ENCODE results near the gene ZSCAN16. TPM values are rescaled to one million over a fixed set of nuclear protein-coding genes. Genes with fewer than 3 reads are reported as not detected.

Gene ZSCAN16
- polyA plus RNA-seq, 1 experiment = 3.2 TPM

DNA sequence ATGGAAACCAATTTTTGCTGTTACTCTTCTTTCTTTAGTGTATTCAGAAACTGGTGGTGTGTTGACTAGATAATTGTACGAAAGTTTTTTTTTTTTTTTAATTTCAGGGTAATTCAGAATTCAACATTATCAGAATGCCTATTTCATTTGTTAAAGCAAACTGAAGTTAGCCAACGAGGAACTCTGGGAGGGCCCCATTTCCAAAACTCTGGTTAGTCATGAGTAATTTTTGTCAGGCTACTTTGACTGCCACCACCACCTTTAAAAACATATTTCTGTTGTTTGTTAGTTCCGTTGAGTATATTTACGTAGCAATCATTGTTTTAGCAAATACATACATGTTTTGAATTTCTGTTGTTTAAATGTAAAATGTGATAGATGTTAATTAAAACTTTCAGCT is 18.0 kb downstream of the ZSCAN16 start:
- Histone ChIP-seq H3K27ac (ENCODE audit: low read depth, low read length) (no peak overlapping the region), H3K4me3 (ENCODE audit: low read depth, low read length) (peak overlapping the region; percentile 95), H3K9me3 (ENCODE audit: control insufficient read depth, insufficient read depth, low read length) (no peaks in the 10 kb centered on the region; the same call in 1 of the 2 replicates), H3K27me3 (ENCODE audit: control insufficient read depth, insufficient read depth, low read length) (no peaks in the 10 kb centered on the region)
- CTCF ChIA-PET = interaction anchor here (1.1 to 3.6 kb wide), 4 partner anchors 38 to 242 kb away, joined by 4 to 34 read pairs (median 4); no protein-coding TSS in a partner anchor
- TF ChIP-seq, protein P1, sequence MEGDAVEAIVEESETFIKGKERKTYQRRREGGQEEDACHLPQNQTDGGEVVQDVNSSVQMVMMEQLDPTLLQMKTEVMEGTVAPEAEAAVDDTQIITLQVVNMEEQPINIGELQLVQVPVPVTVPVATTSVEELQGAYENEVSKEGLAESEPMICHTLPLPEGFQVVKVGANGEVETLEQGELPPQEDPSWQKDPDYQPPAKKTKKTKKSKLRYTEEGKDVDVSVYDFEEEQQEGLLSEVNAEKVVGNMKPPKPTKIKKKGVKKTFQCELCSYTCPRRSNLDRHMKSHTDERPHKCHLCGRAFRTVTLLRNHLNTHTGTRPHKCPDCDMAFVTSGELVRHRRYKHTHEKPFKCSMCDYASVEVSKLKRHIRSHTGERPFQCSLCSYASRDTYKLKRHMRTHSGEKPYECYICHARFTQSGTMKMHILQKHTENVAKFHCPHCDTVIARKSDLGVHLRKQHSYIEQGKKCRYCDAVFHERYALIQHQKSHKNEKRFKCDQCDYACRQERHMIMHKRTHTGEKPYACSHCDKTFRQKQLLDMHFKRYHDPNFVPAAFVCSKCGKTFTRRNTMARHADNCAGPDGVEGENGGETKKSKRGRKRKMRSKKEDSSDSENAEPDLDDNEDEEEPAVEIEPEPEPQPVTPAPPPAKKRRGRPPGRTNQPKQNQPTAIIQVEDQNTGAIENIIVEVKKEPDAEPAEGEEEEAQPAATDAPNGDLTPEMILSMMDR (IDR thresholded peaks at IDR 0.05; ENCODE audit: low read depth, low read length) = no peak
- DNase-seq (ENCODE audit: low read depth, low spot score) = no peak
- POLR2A ChIA-PET = interaction anchor here (1.2 to 1.6 kb wide), 4 partner anchors 18 to 207 kb away, joined by 4 to 14 read pairs (median 6); partner anchors contain the start of genes ZKSCAN3, ZSCAN16 and ZSCAN26

DNA sequence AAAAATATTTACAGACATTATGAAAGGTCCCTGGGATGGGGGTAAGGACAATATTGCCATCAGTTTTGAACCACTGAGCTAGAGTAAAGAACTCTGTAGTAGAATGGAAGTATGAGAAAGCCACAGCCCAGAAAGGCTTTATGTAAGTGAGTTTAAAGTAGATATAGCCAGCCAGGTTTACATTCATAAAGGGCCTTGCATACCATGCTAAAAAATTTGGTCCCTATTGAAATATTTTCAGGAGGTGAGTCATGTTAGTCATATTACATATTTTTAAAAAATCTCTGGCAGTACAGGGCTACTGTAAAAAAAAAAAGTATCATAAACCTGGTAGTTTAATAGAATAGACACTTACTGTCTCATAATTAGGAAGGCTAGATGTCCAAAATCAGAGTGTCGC is 20.8 kb downstream of the ZSCAN16 start:
- TF ChIP-seq, protein P1 (IDR thresholded peaks at IDR 0.05; ENCODE audit: low read depth, low read length) = no peak
- DNase-seq (ENCODE audit: low read depth, low spot score) = no peak
- CTCF ChIA-PET = no interaction called here

DNA sequence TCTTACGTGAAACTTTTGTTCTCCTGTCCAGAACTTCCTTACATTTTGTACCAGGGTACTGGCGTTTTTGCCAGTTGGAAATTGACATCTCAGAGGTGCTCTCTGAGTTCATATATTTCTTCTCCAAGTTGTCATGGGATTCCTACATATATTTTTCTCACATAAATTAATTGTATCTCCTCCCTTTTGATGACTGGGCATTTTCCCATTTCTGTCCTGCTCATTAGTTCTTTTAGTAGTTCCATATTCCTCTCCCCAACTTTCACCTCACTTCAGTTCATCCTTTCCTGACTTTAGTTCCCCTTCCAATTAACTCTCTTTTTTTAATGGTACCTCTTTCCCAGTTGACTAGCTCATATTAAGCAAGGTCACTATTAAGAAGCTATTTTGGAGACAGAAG is 28.1 kb downstream of the ZSCAN16 start:
- Histone ChIP-seq H3K9me3 (ENCODE audit: control insufficient read depth, insufficient read depth, low read length) (peaks cover 8% of the 10 kb centered on the region; the same call in 1 of the 2 replicates), H3K27me3 (ENCODE audit: control insufficient read depth, insufficient read depth, low read length) (no peaks in the 10 kb centered on the region), H3K4me3 (ENCODE audit: low read depth, low read length) (no peak overlapping the region), H3K27ac (ENCODE audit: low read depth, low read length) (no peak overlapping the region)
- CTCF ChIA-PET = no interaction called here
- TF ChIP-seq, protein P1 (IDR thresholded peaks at IDR 0.05; ENCODE audit: low read depth, low read length) = no peak
- no peak for DNase-seq (ENCODE audit: low read depth, low spot score)
- POLR2A ChIA-PET = interaction anchor here (0.6 kb wide), 2 partner anchors 9 to 246 kb away, joined by 3 to 4 read pairs; no protein-coding TSS in a partner anchor

More for the DNA sequence above, 20.8 kb downstream of the ZSCAN16 start:
- Histone ChIP-seq H3K9me3 (ENCODE audit: control insufficient read depth, insufficient read depth, low read length) (no peaks in the 10 kb centered on the region; the same call in 1 of the 2 replicates), H3K4me3 (ENCODE audit: low read depth, low read length) (no peak overlapping the region), H3K27me3 (ENCODE audit: control insufficient read depth, insufficient read depth, low read length) (no peaks in the 10 kb centered on the region), H3K27ac (ENCODE audit: low read depth, low read length) (no peak overlapping the region)
- POLR2A ChIA-PET = no interaction called here

DNA sequence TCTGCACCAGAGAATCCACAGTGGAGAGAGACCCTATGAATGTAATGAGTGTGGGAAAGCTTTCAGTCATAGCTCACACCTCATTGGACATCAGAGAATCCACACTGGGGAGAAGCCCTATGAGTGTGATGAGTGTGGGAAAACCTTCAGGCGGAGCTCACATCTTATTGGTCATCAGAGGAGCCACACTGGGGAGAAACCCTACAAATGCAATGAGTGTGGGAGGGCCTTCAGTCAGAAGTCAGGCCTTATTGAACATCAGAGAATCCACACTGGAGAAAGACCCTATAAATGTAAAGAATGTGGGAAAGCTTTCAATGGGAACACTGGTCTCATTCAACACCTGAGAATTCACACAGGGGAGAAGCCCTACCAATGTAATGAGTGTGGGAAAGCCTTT is 29.1 kb downstream of the ZSCAN16 start:
- POLR2A ChIA-PET = no interaction called here
- H3K9me3 ChIP-seq (ENCODE audit: control insufficient read depth, insufficient read depth, low read length) = peaks cover 8% of the 10 kb centered on the region; the same call in 1 of the 2 replicates
- CTCF ChIA-PET = no interaction called here
- DNase-seq (ENCODE audit: low read depth, low spot score) = no peak
- H3K27ac ChIP-seq (ENCODE audit: low read depth, low read length) = no peak overlapping the region
- TF ChIP-seq, protein P1 (IDR thresholded peaks at IDR 0.05; ENCODE audit: low read depth, low read length) = no peak
- no peak overlapping the region for H3K4me3 ChIP-seq (ENCODE audit: low read depth, low read length)
- no peaks in the 10 kb centered on the region for H3K27me3 ChIP-seq (ENCODE audit: control insufficient read depth, insufficient read depth, low read length)

DNA sequence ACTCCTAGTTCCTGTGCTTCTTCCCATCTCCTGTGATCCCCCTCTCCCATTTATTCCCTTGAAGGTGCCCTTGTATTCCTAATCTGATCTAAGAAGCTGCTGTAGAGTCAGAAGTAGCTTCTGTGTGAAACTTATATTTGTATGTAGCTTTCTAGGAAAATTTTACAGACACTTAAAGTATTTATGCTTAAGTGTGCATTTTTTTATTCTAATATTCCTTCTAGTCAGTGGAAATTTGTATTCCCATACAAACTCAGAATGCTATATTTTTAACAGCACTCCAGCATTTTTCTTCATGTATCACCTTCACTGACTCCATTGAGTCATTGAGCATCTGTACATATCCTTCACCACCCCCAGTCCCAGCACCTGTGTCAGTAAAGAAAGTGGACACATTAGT is 29.9 kb downstream of the ZSCAN16 start:
- ChIA-PET CTCF (no interaction called here), POLR2A (no interaction called here)
- no peak for DNase-seq (ENCODE audit: low read depth, low spot score)
- Histone ChIP-seq H3K27ac (ENCODE audit: low read depth, low read length) (no peak overlapping the region), H3K9me3 (ENCODE audit: control insufficient read depth, insufficient read depth, low read length) (peaks cover 8% of the 10 kb centered on the region; the same call in 1 of the 2 replicates), H3K4me3 (ENCODE audit: low read depth, low read length) (no peak overlapping the region), H3K27me3 (ENCODE audit: control insufficient read depth, insufficient read depth, low read length) (no peaks in the 10 kb centered on the region)
- TF ChIP-seq, protein P1 (IDR thresholded peaks at IDR 0.05; ENCODE audit: low read depth, low read length) = no peak

All from AG04450 (cell line).